Stromal cell of bone marrow (primary cell): ENCODE data around the gene NEU4.
"Not testable (repeated sequence)": the region's sequence is repeated elsewhere in the genome, so short reads cannot be mapped to it uniquely, and the experiment has no call there.

Experiments
- DNase-seq: peaks from one replicate; pipeline ENCODE4 v3.0.0-alpha.2; 2012; ENCODE audit warnings: low read depth

Gene NEU4

DNA sequence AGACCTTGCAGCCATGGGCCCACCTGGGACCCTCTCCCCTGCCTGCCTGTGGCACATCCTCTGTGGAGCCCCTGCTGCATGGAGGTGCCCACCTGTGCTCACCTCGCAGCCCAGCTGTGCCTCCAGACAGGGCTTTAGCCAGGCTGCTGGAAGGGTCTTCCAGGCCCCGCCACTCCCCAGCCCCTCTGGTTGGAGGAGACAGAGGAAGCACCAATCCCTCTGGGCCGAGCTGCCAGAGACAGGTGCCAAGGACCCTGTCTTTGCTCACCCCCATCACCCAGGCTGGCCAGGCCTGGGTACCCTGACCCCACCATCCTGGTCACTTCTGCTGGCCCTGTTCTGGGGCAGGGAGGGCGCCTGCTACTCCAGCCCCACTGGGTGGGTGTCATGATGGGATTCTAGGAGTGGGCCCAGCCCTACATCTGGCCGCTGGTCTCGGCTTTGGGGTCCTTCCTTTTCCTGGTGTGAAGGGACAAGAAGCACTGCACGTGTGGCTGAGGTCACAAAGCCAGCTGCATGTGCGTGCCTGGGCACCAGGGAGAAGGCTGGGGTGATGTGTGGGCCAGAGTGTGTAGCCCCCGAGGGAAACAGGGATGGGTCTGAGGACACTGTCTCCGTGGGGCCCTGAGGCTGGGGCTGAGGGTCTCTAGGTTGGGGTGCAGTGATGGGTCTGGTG, 9.3 kb upstream of the NEU4 start:
- DNase-seq: no peak

- DNase-seq: not testable (repeated sequence)
Measured at GRCh38 chr2:241800198-241800903, 8.6 kb upstream of the NEU4 start.

DNA sequence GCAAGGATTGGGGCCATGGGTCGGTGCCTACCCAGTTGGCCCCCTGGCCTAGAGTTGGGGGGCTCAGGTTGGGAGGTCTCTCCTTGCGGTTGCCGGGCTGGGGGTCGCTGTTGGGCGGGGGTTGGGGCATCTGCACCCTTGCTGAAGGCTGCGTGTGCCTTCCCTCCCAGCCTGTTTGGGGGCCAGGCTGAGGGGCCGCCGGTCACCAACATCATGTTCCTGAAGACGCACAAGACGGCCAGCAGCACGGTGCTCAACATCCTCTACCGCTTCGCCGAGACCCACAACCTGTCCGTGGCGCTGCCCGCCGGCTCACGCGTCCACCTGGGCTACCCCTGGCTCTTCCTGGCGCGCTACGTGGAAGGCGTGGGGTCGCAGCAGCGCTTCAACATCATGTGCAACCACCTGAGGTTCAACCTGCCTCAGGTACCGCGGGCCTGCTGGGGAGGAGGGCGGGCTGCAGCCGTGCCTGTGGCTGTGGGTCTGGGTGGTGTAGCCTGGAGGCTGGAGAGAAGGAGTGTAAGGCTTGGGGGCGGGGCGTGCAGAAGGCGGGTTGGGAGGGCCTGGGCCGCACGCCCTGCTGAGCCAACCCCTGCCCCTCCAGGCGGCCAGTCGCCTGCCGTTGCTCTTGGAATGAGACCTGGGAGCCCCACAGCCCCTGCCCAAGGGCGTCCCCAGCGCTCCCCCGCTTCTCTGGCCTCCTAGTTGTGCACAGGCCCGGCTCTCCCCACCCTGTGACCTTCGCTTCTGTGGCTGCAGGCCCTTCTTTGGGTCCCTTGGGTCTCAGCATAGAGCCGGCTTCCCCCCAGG, 7.2 kb upstream of the NEU4 start:
- DNase-seq: no peak

- no peak for DNase-seq
Measured at GRCh38 chr2:241802421-241803318, 6.3 kb upstream of the NEU4 start.

DNA sequence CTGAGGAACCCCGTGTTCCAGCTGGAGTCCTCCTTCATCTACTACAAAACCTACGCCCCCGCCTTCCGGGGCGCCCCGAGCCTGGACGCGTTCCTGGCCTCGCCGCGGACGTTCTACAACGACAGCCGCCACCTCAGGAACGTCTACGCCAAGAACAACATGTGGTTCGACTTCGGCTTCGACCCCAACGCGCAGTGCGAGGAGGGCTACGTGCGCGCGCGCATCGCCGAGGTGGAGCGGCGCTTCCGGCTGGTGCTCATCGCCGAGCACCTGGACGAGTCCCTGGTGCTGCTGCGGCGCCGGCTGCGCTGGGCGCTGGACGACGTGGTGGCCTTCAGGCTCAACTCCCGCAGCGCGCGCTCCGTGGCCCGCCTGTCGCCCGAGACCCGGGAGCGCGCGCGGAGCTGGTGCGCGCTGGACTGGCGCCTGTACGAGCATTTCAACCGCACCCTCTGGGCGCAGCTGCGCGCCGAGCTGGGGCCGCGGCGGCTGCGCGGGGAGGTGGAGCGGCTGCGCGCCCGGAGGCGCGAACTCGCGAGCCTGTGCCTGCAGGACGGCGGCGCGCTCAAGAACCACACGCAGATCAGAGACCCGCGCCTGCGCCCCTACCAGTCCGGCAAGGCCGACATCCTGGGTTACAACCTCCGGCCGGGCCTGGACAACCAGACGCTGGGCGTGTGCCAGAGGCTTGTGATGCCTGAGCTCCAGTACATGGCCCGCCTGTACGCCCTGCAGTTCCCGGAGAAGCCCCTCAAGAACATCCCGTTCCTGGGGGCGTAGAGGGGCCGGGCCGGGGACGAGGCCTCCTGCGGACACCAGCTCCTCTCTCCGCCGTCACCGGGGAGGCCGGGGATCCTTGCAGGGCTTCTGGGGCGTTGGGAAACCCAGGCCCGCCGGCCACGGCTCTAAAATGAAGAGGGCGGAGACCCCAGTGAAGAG, 5.3 kb upstream of the NEU4 start:
- DNase-seq: peak; percentile 3

DNA sequence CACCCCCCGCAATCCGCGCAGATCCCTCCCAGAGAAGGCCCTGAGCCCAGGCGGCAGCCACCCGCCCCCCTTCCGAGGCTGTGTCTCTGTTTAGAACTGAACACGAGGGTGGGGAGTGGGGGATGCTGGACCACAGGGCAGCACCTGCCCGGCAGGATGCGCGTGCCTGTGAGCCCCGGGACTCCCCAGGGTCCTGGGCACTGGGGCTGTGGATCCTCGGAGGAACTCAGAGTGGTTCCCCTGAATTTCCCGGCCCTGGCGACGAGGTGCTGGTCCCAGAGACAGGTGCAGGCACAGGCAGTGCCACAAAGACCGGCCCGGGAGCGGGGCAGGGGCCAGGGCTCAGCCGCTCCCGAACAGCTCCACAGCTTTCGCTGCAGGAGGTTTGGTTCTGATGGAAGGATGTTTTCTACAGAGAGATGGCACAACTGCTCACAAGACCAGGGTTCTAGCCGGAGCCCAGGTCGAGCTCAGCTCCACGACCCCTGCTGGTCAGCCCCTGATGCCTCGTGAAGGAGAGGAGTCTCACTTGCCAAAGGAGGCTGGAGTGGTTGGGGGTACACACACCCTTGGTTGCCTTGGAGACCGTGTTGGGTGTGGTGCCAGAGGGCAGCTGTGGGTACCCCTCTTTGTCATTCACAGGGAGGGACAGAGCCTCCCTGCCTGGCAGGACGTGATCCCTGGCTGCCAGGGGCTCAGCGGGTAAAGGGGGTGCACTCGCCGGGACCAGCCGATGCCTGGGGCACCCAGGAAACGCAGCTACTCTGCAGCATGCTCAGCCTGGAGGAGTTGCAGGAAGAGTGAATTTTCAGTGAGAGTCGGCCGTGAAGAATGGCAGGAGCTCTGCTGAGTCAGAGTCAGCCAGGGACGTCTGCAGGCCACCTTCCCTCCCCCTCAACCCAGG, 4.4 kb upstream of the NEU4 start:
- DNase-seq: no peak

DNA sequence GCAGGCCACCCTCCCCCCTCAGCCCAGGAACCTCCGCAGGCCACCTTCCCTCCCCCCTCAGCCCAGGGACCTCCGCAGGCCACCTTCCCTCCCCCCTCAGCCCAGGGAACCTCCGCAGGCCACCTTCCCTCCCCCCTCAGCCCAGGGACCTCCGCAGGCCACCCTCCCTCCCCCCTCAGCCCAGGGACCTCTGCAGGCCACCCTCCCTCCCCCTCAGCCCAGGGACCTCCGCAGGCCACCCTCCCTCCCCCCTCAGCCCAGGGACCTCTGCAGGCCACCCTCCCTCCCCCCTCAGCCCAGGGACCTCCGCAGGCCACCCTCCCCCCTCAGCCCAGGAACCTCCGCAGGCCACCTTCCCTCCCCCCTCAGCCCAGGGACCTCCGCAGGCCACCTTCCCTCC, 2.8 kb upstream of the NEU4 start:
- DNase-seq: not testable (repeated sequence)

- DNase-seq: no peak
Measured at GRCh38 chr2:241808051-241808720, 807 bp upstream of the NEU4 start.

GRCh38 chr2:241809383-241810306, 652 bp downstream of the NEU4 start:
- no peak for DNase-seq

GRCh38 chr2:241810307-241811200, 1.6 kb downstream of the NEU4 start:
- DNase-seq: no peak

GRCh38 chr2:241811201-241811951, 2.4 kb downstream of the NEU4 start:
- DNase-seq: no peak

GRCh38 chr2:241811952-241812729, 3.1 kb downstream of the NEU4 start:
- DNase-seq: no peak

DNA sequence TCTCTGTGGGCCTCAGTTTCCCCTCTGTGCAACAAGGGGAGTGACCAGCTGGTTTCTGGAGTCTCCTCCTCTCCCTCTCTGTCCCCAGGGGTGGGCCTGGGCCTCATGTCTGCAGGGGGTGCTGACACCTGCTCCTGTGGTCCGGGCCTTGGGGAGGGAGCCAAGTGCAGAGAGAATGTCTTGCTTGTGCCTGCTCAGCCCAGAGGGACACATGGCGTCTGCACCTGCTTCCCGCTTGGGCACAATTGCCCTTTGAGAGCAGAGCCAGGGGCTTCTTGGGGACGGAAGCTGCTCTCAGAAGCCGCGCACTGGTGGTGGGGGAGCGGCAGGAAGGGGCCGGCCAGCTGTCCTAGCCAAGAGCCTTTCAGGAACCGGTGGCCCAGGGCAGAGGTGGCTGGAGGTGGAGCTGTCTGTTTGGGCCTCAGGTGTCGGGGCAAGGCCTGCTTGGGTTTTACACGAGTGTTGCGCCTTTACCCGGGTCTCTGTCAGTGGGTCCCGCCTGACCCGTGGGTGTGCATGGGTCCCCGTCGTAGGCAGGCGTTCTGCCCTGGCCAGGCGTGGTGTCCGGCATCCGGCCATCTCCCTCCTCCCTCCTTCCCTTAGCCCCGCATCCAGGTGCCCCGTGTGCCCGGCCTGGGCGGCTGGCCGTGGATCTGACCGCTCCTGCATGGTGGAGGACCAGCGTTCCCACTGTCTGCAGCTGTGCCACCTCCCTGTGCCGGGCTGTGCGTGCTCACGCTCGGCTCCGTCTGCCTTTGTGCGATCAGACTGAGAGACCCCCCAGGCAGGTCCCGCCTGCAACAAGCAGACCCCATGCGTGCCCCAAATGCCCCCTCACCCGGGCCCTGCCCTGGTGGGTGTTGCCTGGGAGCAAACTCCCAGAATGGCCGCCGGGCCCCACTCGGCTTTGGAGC, 4.0 kb downstream of the NEU4 start:
- no peak for DNase-seq

GRCh38 chr2:241813644-241814392, 4.8 kb downstream of the NEU4 start:
- DNase-seq: no peak
